Islet of Langerhans (tissue), 1 donor: ENCODE measurements around the gene NDUFB4.
"Not testable (repeated sequence)": the region's sequence is repeated elsewhere in the genome, so short reads cannot be mapped to it uniquely, and the experiment has no call there.

Source experiments
- FAIRE-seq: peaks from one replicate; lab custom pipeline; 2011; peaks lifted over from hg19 to GRCh38; lab: Jason Lieb, UNC

The NDUFB4 gene

DNA sequence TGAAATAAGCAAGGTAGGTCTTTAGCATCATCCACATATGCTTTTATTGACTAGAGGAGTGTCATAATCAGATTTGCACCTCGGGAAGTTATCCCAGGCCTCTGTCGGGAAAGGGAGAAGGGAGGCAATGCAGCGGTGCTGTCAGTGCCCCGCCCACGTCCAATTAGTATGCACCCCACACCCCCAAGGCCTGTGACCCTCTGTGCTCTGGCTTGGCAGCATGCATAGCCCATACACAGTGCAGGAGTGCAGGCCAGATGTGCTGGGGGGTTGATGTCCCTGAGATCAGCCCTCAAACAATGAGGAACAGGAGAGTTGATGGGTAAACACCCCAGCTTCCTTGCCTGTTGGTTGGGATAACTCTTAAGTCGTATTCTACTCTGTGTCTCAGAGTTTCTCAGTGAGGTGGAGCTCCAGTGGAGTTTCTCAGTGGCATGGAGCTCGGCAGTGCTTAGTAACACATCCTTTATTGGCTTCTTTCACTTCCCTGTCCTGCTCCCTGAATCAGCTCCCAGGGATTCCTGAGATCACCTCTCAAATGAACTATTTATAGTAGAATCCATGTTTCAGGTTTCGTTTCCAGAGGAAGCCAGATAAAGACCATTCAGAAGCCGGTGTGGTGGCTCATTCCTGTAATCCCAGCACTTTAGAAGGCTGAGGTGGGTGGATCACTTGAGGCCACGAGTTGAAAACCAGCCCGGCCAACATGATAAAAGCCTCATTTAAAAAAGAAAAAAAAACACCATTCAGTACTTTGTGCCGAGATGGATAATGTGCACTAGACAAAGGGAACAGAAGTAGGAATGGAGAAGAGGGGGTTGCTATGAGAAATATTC, 26.7 kb upstream of the NDUFB4 start:
- no peak for FAIRE-seq

DNA sequence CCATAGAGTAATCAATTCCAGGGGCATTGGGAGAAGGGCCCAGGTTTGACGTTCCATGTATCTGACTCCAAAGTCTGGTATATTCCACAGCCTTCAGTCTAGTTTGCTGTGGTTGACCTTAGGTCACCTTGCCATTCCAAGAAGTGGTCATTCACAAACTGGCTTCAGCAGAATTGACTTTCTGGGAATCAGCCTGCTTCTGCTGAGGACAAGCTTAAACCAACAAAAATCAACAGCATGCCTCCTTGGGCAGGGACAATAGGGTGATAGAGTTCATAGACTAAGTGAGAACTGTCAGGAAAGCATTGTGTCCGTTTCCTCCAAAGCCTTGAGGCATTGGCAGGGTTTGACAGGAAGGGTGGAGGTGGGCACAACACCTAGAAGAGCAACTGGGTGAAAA, 24.1 kb upstream of the NDUFB4 start:
- FAIRE-seq, result no peak

DNA sequence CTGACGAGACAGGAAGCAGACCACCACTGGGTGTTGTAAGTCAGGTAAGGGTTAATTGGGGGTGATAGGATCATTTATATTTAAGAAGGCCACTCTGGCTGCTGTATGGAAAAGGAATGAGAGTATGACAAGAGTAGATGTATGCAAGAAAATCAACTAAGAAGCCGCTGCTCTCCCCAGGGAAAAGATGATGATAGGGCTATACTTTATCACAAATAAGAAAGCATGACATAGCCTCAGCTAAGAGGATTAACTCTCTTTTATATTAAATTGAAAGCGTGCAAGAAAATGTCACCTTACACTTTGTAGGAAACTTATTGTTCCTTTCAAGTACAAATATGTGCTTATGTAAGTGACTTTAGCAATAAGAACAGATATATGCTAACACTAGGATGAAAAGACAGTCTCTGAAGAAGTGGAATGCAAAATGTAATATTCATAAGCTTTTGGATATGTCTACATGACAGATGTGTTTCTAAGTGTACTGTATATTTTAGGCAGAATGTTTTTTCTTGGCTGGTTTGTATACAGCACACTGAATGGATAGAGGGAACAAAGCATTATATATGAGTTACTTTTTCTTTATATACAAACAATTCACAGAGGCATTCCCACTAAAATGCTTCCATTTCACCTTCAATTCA, 8.7 kb upstream of the NDUFB4 start:
- FAIRE-seq, result no peak

GRCh38 chr3:120595788-120596115, 384 bp upstream of the NDUFB4 start:
- no peak for FAIRE-seq

DNA sequence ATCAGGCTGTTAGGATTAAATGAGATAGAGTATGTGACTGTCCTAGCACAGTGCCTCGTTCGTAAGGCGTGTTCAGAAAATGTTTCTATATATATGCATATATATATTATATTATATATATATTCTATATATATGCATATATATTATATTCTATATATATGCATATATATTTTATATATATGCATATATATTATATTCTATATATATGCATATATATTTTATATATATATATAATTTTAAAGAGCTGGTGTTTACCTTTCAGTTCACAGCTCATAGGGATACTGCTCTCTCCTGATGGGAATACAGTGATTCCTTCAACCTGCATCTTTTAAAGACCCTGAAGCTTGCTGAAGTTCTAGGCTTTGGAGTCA, 702 bp downstream of the NDUFB4 start:
- FAIRE-seq, result no peak

- FAIRE-seq, result no peak
These were observed 1.4 kb downstream of the NDUFB4 start for GRCh38 chr3:120597445-120598049.

GRCh38 chr3:120599211-120599610, 3.1 kb downstream of the NDUFB4 start:
- FAIRE-seq, result no peak

- no peak for FAIRE-seq
These were observed 5.4 kb downstream of the NDUFB4 start for GRCh38 chr3:120601554-120601953.

DNA sequence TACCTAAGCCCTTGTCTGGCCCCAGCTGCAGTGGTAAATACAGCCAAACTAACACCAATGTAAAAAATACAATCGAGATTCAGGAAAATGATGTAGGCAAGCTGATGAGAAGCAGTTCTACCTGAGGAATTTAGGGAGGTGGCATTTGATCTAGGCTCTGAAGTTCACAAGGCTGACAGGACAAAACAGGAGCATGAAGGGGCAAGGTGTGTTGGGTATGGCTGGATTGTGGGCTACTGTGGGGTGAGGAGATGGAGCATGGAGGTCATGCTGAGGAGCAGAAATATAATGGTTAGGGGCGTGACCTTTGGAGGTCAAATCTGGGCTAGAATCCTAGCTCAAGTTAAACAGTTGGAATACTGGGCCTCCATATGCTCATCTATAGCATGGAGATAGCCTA, 6.5 kb downstream of the NDUFB4 start:
- no peak for FAIRE-seq

GRCh38 chr3:120604382-120604781, 8.2 kb downstream of the NDUFB4 start:
- no peak for FAIRE-seq

- no peak for FAIRE-seq
These were observed 8.6 kb downstream of the NDUFB4 start for GRCh38 chr3:120604784-120605183.

- FAIRE-seq, result no peak
These were observed 12.4 kb downstream of the NDUFB4 start for GRCh38 chr3:120608506-120608905.

DNA sequence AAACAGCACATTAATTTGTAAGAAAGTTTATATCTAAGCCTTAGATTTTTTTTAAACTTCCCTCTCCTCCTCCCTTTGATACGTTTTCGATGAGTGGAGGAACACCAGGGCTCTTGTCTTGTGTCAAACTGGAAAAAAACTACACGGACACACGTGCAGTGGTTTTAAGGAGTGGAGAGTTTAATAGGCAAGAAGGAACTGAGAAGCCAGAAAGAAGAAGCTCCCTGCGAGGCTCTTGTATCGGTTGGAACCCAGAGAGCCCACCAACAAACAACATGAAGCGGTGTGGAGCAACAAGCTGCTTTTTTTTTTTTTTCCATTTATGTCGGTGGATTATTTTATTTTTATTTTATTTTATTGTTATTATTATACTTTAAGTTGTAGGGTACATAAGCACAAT, 18.6 kb downstream of the NDUFB4 start:
- FAIRE-seq, result no peak

- FAIRE-seq, result no peak
These were observed 19.9 kb downstream of the NDUFB4 start for GRCh38 chr3:120615847-120616609.

DNA sequence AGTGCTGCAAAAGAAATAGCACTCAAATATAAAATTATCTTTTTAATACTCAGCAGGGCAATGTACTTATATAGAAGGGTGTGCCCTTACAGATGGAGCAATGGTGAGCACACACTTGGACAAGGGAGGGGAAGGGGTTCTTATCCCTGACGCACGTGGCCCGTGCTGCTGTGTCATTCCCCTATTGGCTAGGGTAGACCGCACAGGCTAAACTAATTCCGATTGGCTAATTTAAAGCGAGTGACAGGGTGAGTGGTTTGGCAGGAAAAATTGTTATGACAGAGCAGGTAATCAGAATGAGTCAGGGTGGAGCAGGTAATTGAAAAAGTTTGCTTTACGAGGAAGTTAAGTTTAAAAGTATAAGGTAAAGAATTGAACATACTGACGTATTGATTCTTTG, 20.6 kb downstream of the NDUFB4 start:
- not testable (repeated sequence) for FAIRE-seq

- no peak for FAIRE-seq
These were observed 26.3 kb downstream of the NDUFB4 start for GRCh38 chr3:120622457-120622856.

- FAIRE-seq, result no peak
These were observed 27.0 kb downstream of the NDUFB4 start for GRCh38 chr3:120622870-120623726.

DNA sequence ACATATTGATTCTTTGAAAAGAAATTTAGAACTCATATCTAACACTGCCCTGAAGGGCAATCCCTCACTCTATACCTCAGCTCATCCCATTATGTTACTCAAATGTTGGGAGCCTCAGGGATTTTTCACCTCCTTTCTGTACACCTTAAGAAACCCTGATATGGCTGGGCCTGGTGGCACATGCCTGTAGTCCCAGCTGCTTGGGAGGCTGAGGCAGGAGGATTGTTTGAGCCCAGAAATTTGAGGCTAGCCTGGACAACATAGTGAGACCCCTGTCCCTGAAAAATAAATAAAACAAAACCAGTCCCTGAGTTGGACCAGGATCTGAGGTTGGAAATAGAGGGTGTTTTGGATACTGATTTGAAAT, 27.6 kb downstream of the NDUFB4 start:
- no peak for FAIRE-seq

DNA sequence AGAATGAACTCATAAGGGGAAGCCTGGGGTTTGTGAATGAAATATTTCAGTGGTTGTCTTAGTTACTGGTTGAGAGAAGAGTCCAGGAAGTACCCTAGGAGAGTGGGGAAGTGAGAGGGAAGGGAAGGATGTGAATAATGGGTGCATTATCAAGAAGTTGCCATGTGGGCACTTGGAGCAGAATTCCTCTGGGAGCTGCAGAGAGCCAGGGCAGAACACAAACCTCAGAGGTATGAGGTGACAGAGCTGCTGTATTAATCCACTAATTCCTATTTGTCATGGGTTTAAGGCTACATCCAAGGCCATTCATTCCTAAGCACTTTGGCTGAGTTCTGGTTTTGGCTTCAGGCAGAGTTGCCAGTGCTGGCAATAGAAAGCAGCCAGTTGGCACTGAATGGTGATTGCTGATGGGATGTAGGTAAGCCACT, 29.0 kb downstream of the NDUFB4 start:
- no peak for FAIRE-seq

DNA sequence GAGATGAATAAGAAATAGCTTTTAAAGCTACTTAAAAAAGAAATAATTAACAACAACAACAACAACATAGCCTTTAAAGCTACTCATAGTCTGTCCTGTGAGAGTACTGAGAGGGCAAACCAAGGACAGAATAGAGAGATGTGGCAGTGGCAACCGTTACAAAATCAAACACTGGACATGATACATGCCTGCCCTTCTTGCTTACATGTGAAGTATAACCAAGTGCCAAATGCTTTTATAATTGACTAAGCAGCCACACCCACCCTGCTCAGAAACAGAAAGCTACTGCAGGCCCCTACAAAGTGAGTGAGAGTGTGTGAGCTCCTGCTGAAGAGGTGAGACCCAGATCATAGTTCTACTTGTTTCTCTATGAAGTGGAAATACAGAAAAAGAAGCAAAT, 38.4 kb downstream of the NDUFB4 start:
- FAIRE-seq, result no peak

- no peak for FAIRE-seq
These were observed 40.8 kb downstream of the NDUFB4 start for GRCh38 chr3:120636795-120637401.
